ENCODE data around the gene GPR63. TPM values are rescaled to one million over a fixed set of nuclear protein-coding genes. Genes with fewer than 3 reads are reported as not detected.

GPR63 gene
- total RNA-seq, 1 donor from 2014 or later = 5.0 TPM

DNA sequence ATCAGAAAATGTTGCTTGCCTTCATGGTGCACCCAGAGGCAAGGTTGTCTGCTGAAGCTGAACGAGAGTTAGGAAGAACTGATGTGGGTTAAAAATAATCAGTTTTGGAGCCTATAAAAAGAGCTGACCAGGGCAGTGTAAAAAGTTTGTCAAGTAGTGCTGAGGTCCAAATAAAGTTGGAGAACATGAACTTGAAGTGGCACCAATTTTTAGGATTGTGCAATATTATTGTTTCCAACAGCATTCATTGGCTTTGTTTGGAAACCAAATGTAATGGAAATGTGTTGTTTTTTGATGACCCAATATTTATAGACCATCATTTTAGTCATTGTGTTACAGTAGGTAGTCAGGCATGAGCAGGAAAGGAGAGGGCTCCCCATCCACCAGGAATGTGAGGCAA, 55.7 kb downstream of the GPR63 start:
- Mint-ChIP-seq H3K27me3 (ENCODE audit: low read depth) (peaks cover 13% of the 10 kb centered on the region), H3K27ac (no peak overlapping the region), H3K4me3 (ENCODE audit: low read depth) (no peak overlapping the region), H3K4me1 (ENCODE audit: low read depth) (peaks cover 3% of the 10 kb centered on the region), H3K9me3 (no peaks in the 10 kb centered on the region), H3K36me3 (ENCODE audit: low read depth) (no peaks in the 10 kb centered on the region)
- DNase-seq (ENCODE audit: low spot score) = no peak
- intact Hi-C loops (cut with micrococcal nuclease) = no loop called here

DNA sequence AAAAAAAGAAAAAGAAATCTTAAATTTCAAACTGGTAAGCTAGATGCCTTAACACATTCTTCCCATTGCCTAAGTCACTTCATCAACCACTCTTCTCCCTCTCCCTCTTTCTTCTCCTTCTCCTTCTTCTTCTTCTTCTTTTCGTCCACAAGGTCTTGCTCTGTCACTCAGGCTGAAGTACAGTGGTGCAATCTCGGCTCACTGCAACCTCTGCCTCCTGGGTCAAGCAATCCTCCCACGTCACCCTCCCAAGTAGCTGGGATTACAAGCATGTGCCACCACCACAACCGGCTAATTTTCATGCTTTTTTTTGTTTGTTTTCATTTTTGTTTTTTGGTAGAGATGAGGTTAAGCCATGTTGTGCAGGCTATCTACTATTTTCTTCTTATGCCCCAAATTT, 60.2 kb downstream of the GPR63 start:
- H3K36me3 Mint-ChIP-seq (ENCODE audit: low read depth) = no peaks in the 10 kb centered on the region
- no peaks in the 10 kb centered on the region for H3K9me3 Mint-ChIP-seq
- intact Hi-C loops (cut with micrococcal nuclease) = no loop called here

DNA sequence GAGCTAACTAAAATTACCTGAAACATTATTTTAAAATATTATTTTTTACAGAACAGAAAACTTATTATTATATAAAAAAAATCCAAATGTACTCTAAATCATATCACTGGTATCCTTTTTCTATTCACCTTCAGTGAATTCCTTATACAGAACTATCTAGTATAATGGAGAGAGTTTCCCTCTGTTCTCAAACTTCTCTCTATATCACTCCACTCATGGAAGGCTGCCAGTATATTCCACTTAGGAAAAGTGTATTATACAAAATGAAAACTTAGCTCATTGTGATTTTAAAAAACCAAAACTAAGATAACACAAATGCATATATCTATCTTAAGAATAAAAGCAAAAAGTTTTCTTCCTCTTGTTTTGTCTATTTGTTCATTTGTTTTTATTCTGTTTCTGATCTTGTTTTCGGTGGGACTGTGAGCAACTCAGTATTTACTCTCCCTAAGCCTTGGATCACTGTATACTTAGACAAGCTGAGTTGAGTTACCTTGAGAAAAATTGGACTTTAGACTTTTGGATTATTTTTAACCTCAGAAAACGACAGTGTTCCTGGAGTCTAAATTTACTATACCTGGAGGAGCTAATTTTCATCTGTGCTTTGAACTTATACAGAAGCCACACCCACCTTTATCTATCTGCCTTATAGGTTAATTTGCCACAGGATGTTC, 61.4 kb downstream of the GPR63 start:
- DNase-seq (ENCODE audit: low spot score) = no peak
- intact Hi-C loops (cut with micrococcal nuclease) = no loop called here
- no peaks in the 10 kb centered on the region for H3K36me3 Mint-ChIP-seq (ENCODE audit: low read depth)
- no peaks in the 10 kb centered on the region for H3K4me1 Mint-ChIP-seq (ENCODE audit: low read depth)
- H3K27me3 Mint-ChIP-seq (ENCODE audit: low read depth) = peaks cover 11% of the 10 kb centered on the region
- no peak overlapping the region for H3K27ac Mint-ChIP-seq
- no peak overlapping the region for H3K4me3 Mint-ChIP-seq (ENCODE audit: low read depth)
- no peaks in the 10 kb centered on the region for H3K9me3 Mint-ChIP-seq

More for the DNA sequence above, 60.2 kb downstream of the GPR63 start:
- Mint-ChIP-seq H3K4me3 (ENCODE audit: low read depth) (no peak overlapping the region), H3K27me3 (ENCODE audit: low read depth) (peaks cover 15% of the 10 kb centered on the region), H3K4me1 (ENCODE audit: low read depth) (no peaks in the 10 kb centered on the region), H3K27ac (no peak overlapping the region)
- DNase-seq (ENCODE audit: low spot score) = no peak

DNA sequence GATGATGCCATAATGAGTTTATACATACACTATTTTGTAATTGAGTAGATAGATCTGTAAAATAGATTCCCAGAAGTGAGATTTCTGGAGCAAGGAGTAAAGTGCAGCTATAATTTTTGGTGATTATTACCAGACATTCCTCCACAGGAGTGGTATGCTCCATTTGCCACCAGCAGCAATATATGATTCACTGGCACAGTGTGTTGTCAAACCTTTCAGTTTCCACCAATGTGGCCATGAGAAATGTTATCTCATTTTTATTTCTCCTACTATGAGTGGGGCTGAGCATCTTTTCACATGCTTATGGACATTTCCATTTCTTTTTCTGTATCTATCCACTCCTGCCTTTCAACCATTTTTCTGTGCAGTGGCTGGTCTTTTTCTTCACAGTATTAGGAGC, 70.5 kb downstream of the GPR63 start:
- intact Hi-C loops (cut with micrococcal nuclease) = loop anchor here (2.0 kb wide), 1 partner anchor 130 kb away; the partner anchor contains the start of gene NDUFAF4
- Mint-ChIP-seq H3K4me1 (ENCODE audit: low read depth) (peaks cover 1% of the 10 kb centered on the region), H3K36me3 (ENCODE audit: low read depth) (no peaks in the 10 kb centered on the region), H3K4me3 (ENCODE audit: low read depth) (no peak overlapping the region), H3K9me3 (peaks cover 9% of the 10 kb centered on the region), H3K27ac (no peak overlapping the region), H3K27me3 (ENCODE audit: low read depth) (peaks cover 24% of the 10 kb centered on the region)
- DNase-seq (ENCODE audit: low spot score) = no peak

DNA sequence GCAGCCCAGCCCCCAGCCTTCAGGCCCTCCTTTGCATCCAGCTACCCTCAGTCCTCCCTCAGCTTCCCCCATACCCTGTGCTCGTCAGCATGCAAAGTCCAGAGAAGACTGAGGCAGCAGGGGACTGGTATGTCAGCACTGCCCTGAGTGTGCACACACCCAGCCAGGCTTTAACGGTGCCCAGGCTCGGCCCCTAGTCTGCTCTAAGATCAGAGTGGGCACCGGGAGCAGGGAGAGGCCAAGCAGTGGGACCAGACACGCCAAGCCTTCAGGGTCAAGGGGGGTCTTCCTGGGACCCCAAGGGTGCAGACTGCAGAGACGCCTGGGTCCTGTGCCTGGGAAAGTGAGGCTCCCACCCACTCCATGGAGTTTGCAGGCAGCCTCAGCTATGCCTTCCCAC, 74.7 kb downstream of the GPR63 start:
- Mint-ChIP-seq H3K4me3 (ENCODE audit: low read depth) (no peak overlapping the region), H3K36me3 (ENCODE audit: low read depth) (no peaks in the 10 kb centered on the region), H3K27me3 (ENCODE audit: low read depth) (peaks cover 19% of the 10 kb centered on the region), H3K9me3 (no peaks in the 10 kb centered on the region), H3K4me1 (ENCODE audit: low read depth) (peaks cover 6% of the 10 kb centered on the region), H3K27ac (no peak overlapping the region)
- DNase-seq (ENCODE audit: low spot score) = no peak
- intact Hi-C loops (cut with micrococcal nuclease) = no loop called here

DNA sequence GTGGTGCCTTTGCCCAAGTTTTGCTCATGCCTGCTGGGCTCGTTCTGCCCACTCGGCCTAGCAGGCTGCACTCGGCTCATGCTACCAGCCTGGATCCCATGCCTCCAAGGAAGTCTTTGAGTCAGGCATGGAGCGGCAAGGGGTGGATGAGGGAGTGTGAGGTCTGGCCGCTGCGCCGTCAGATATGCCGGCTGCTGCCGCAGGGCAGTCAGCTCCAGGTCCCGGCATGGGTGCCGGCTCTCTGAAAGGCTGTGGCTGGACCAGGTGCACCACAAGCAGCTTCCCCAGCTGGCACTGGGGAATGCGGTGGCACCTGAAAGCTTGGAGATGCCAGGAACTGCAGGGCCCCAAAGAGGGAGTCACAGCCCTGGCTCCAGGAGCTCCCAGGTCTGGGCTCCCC, 75.5 kb downstream of the GPR63 start:
- H3K27me3 Mint-ChIP-seq (ENCODE audit: low read depth) = peaks cover 20% of the 10 kb centered on the region
- peaks cover 5% of the 10 kb centered on the region for H3K4me1 Mint-ChIP-seq (ENCODE audit: low read depth)
- H3K4me3 Mint-ChIP-seq (ENCODE audit: low read depth) = no peak overlapping the region
- intact Hi-C loops (cut with micrococcal nuclease) = no loop called here
- no peak overlapping the region for H3K27ac Mint-ChIP-seq
- DNase-seq (ENCODE audit: low spot score) = no peak
- H3K36me3 Mint-ChIP-seq (ENCODE audit: low read depth) = no peaks in the 10 kb centered on the region
- H3K9me3 Mint-ChIP-seq = no peaks in the 10 kb centered on the region

DNA sequence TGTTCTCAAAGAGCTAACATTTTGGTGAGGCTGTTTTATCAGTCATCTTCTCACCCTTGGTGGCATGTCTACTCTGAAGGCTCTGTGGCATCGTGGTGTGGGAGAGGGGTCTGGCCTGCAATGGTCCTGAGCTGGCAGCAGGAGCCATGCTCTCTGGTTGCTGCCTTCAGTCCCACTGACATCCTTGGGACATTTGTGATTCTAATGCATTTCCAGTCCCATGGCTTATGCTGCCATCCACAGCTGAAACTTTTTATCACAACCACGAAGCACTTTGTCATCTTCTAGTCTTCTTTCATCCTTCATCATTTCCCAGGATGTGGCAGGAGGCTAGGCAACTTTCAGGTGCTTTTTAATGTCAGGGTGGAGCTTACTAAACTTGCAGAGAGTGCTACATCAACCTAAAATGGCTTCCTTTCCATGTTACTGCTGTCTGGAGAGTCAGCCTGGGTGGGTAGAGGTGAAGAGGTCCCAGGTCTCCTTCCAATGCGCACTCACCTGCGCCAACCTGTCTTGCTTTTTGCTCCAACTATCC, 77.1 kb downstream of the GPR63 start:
- intact Hi-C loops (cut with micrococcal nuclease) = no loop called here
- H3K4me1 Mint-ChIP-seq (ENCODE audit: low read depth) = peaks cover 5% of the 10 kb centered on the region
- H3K27ac Mint-ChIP-seq = no peak overlapping the region
- no peaks in the 10 kb centered on the region for H3K9me3 Mint-ChIP-seq
- no peak overlapping the region for H3K4me3 Mint-ChIP-seq (ENCODE audit: low read depth)
- H3K36me3 Mint-ChIP-seq (ENCODE audit: low read depth) = no peaks in the 10 kb centered on the region
- H3K27me3 Mint-ChIP-seq (ENCODE audit: low read depth) = peaks cover 19% of the 10 kb centered on the region
- no peak for DNase-seq (ENCODE audit: low spot score)

DNA sequence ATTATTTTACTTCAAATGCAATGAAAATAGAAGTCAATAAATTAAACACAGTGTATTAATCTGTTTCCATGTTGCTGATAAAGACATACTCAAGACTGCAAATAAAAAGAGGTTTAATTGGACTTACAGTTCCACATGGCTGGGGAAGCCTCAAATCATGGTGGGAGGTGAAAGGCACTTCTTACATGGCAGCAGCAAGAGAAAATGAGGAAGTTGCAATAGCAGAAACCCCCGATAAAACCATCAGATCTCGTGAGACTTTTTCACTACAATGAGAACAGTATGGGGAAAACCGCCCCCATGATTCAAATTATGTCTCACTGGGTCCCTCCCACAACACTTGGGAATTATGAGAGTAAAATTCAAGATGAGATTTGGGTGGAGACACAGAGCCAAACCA, 82.2 kb downstream of the GPR63 start:
- Mint-ChIP-seq H3K4me3 (ENCODE audit: low read depth) (no peak overlapping the region), H3K36me3 (ENCODE audit: low read depth) (no peaks in the 10 kb centered on the region), H3K27ac (no peak overlapping the region), H3K27me3 (ENCODE audit: low read depth) (peaks cover 28% of the 10 kb centered on the region), H3K9me3 (no peaks in the 10 kb centered on the region), H3K4me1 (ENCODE audit: low read depth) (peaks cover 1% of the 10 kb centered on the region)
- intact Hi-C loops (cut with micrococcal nuclease) = no loop called here
- no peak for DNase-seq (ENCODE audit: low spot score)

DNA sequence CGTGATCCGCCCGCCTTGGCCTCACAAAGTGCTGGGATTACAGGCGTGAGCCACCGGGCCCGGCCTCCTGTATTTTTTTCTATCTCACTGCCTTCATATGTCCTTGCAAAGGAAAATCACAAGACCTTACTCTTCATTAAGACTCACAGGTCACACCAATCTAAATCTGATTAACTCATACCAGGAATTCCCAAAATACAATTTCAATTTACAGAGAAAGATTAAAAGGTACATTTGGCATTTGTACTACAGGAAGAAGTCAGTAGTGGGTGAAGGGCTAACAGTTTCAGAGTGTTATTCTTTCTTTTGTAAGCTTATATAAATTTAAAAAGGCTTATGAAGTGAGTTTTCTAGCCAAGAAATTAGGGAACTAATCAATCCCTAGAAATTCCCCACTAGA, 87.4 kb downstream of the GPR63 start:
- Mint-ChIP-seq H3K4me1 (ENCODE audit: low read depth) (no peaks in the 10 kb centered on the region), H3K9me3 (no peaks in the 10 kb centered on the region), H3K36me3 (ENCODE audit: low read depth) (no peaks in the 10 kb centered on the region), H3K4me3 (ENCODE audit: low read depth) (no peak overlapping the region), H3K27ac (no peak overlapping the region), H3K27me3 (ENCODE audit: low read depth) (peaks cover 30% of the 10 kb centered on the region)
- no peak for DNase-seq (ENCODE audit: low spot score)
- intact Hi-C loops (cut with micrococcal nuclease) = no loop called here

Other genes with a start within 250 kb of the GPR63 start
- 59.8 and 63.0 TPM in 2 replicates for gene NDUFAF4, start 60.4 kb upstream of the GPR63 start, total RNA-seq
- 0.16 and 0.21 TPM in 2 replicates for gene KLHL32, start 87.3 kb upstream of the GPR63 start, total RNA-seq